ENCODE measurements around the gene TSPAN33.

Gene TSPAN33

DNA sequence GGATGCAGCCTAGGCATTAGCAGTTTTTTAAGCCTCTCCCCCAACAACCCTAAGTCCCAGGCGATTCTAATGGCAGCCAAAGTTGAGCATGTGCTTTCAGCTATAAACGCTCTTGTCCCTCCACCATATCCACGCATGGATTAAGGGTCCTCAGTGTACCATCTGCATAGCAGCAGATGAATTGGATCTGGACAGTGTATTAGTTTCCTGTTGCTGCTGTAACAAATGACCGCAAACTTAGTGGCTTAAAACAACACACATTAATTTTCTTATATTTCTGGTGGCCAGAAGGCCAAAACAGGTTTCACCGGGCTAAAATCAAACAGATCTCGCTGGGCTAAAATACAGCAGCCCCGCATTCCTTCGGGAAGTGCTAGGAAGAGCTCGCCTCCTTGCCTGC is 13.1 kb downstream of the TSPAN33 start:
- H3K4ac ChIP-seq (ENCODE audit: low read length) = no peak overlapping the region
- no CpG with 5 or more reads among the region's 9 CpGs for WGBS, 2 donors (ENCODE audit: extremely low coverage in 2 of 2, insufficient read length in 2 of 2, insufficient replicate concordance in 1 of 2)
- H3K23ac ChIP-seq (ENCODE audit: low read depth, low read length, poor library complexity) = no peak overlapping the region
- H2BK15ac ChIP-seq (ENCODE audit: low read length) = no peak overlapping the region
- H3K27ac ChIP-seq (replicated peaks; ENCODE audit: low read length) = no peak overlapping the region
- H3K9me3 ChIP-seq (replicated peaks in 1 of 2; ENCODE audit: control insufficient read depth in 2 of 2, insufficient read depth in 1 of 2, low read depth in 1 of 2, low read length in 2 of 2) = no peaks in the 10 kb centered on the region
- no peak overlapping the region for H2BK5ac ChIP-seq (ENCODE audit: low read length)
- DNase-seq (ENCODE audit: low spot score) = no peak
- no peak overlapping the region for H3K4me3 ChIP-seq (ENCODE audit: low read length in 2 of 2)
- H3K9ac ChIP-seq (ENCODE audit: low read depth, low read length, poor library complexity) = no peak overlapping the region
- H2BK120ac ChIP-seq (ENCODE audit: low read depth, low read length) = no peak overlapping the region
- no peaks in the 10 kb centered on the region for H3K27me3 ChIP-seq (ENCODE audit: control insufficient read depth in 3 of 3, insufficient read depth in 3 of 3, low read depth in 1 of 3, low read length in 3 of 3)
- H3K36me3 ChIP-seq (replicated peaks in 1 of 2; ENCODE audit: control insufficient read depth in 2 of 2, insufficient read depth in 2 of 2, low read length in 2 of 2) = no peaks in the 10 kb centered on the region
- H3K4me2 ChIP-seq (ENCODE audit: insufficient read depth, low read length, poor library complexity, severe bottlenecking) = no peak overlapping the region
- H4K91ac ChIP-seq (ENCODE audit: low read depth, low read length, poor library complexity) = no peak overlapping the region
- no peak overlapping the region for H2BK12ac ChIP-seq (ENCODE audit: low read length)
- H4K8ac ChIP-seq (ENCODE audit: low read depth, low read length) = no peak overlapping the region
- H2AK5ac ChIP-seq (ENCODE audit: low read depth, low read length) = no peak overlapping the region
- no peaks in the 10 kb centered on the region for H3K79me1 ChIP-seq (ENCODE audit: low read depth, low read length)
- H2AFZ ChIP-seq (ENCODE audit: low read length) = no peak overlapping the region
- peaks cover 4 to 7% of the 10 kb centered on the region in 2 donors for H3K4me1 ChIP-seq (ENCODE audit: control insufficient read depth in 2 of 2, insufficient read depth in 1 of 2, low read depth in 1 of 2, low read length in 2 of 2)
- no peak overlapping the region for H3K18ac ChIP-seq (ENCODE audit: low read length)
- H3K14ac ChIP-seq (ENCODE audit: low read length) = no peak overlapping the region

DNA sequence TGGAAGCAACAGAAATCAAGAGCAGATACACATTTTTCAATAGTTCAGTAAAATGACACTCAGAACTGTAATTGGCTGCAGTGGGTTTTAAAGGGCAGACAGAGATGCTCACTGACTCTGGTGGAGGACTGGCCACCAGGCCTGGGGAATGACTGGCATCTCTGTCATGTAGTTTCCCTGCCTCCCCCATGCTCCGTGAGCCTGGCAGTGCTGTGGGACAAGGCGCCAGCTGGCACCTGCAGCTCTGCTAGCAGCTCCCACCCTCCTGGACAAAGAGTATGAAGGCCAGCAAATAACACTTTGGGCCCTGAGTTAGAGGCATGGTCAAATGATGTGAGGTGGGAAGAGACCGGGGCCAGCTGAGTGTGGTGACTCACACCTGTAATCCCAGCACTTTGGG is 15.0 kb downstream of the TSPAN33 start:
- peaks cover 4 to 7% of the 10 kb centered on the region in 2 donors for H3K4me1 ChIP-seq (ENCODE audit: control insufficient read depth in 2 of 2, insufficient read depth in 1 of 2, low read depth in 1 of 2, low read length in 2 of 2)
- no peak overlapping the region for H4K8ac ChIP-seq (ENCODE audit: low read depth, low read length)
- no peak overlapping the region for H3K27ac ChIP-seq (replicated peaks; ENCODE audit: low read length)
- no peak overlapping the region for H3K4me2 ChIP-seq (ENCODE audit: insufficient read depth, low read length, poor library complexity, severe bottlenecking)
- H3K4ac ChIP-seq (ENCODE audit: low read length) = no peak overlapping the region
- no peak overlapping the region for H3K4me3 ChIP-seq (ENCODE audit: low read length in 2 of 2)
- no peak overlapping the region for H2BK5ac ChIP-seq (ENCODE audit: low read length)
- WGBS, 2 donors (ENCODE audit: extremely low coverage in 2 of 2, insufficient read length in 2 of 2, insufficient replicate concordance in 1 of 2) = no CpG with 5 or more reads among the region's 3 CpGs
- H3K79me1 ChIP-seq (ENCODE audit: low read depth, low read length) = no peaks in the 10 kb centered on the region
- H2BK12ac ChIP-seq (ENCODE audit: low read length) = no peak overlapping the region
- no peaks in the 10 kb centered on the region for H3K9me3 ChIP-seq (replicated peaks in 1 of 2; ENCODE audit: control insufficient read depth in 2 of 2, insufficient read depth in 1 of 2, low read depth in 1 of 2, low read length in 2 of 2)
- no peak overlapping the region for H2BK120ac ChIP-seq (ENCODE audit: low read depth, low read length)
- no peak for DNase-seq (ENCODE audit: low spot score)
- H3K36me3 ChIP-seq (replicated peaks in 1 of 2; ENCODE audit: control insufficient read depth in 2 of 2, insufficient read depth in 2 of 2, low read length in 2 of 2) = peaks cover 0 to 2% of the 10 kb centered on the region in 2 donors
- H3K14ac ChIP-seq (ENCODE audit: low read length) = no peak overlapping the region
- no peaks in the 10 kb centered on the region for H3K27me3 ChIP-seq (ENCODE audit: control insufficient read depth in 3 of 3, insufficient read depth in 3 of 3, low read depth in 1 of 3, low read length in 3 of 3)
- no peak overlapping the region for H2AK5ac ChIP-seq (ENCODE audit: low read depth, low read length)
- H3K23ac ChIP-seq (ENCODE audit: low read depth, low read length, poor library complexity) = no peak overlapping the region
- no peak overlapping the region for H2AFZ ChIP-seq (ENCODE audit: low read length)
- no peak overlapping the region for H3K18ac ChIP-seq (ENCODE audit: low read length)
- H3K9ac ChIP-seq (ENCODE audit: low read depth, low read length, poor library complexity) = no peak overlapping the region
- H2BK15ac ChIP-seq (ENCODE audit: low read length) = no peak overlapping the region
- H4K91ac ChIP-seq (ENCODE audit: low read depth, low read length, poor library complexity) = no peak overlapping the region

- H3K4me2 ChIP-seq (ENCODE audit: insufficient read depth, low read length, poor library complexity, severe bottlenecking) = no peak overlapping the region
- no peak overlapping the region for H2BK12ac ChIP-seq (ENCODE audit: low read length)
- DNase-seq (ENCODE audit: low spot score) = no peak
- H3K18ac ChIP-seq (ENCODE audit: low read length) = no peak overlapping the region
- no peak overlapping the region for H2BK5ac ChIP-seq (ENCODE audit: low read length)
- no CpG with 5 or more reads among the region's 3 CpGs for WGBS, 2 donors (ENCODE audit: extremely low coverage in 2 of 2, insufficient read length in 2 of 2, insufficient replicate concordance in 1 of 2)
- H3K9me3 ChIP-seq (replicated peaks in 1 of 2; ENCODE audit: control insufficient read depth in 2 of 2, insufficient read depth in 1 of 2, low read depth in 1 of 2, low read length in 2 of 2) = no peaks in the 10 kb centered on the region
- H3K27me3 ChIP-seq (ENCODE audit: control insufficient read depth in 3 of 3, insufficient read depth in 3 of 3, low read depth in 1 of 3, low read length in 3 of 3) = no peaks in the 10 kb centered on the region
- H4K91ac ChIP-seq (ENCODE audit: low read depth, low read length, poor library complexity) = no peak overlapping the region
- H3K4me1 ChIP-seq (ENCODE audit: control insufficient read depth in 2 of 2, insufficient read depth in 1 of 2, low read depth in 1 of 2, low read length in 2 of 2) = peaks cover 4 to 7% of the 10 kb centered on the region in 2 donors
- H2BK15ac ChIP-seq (ENCODE audit: low read length) = no peak overlapping the region
- no peak overlapping the region for H4K8ac ChIP-seq (ENCODE audit: low read depth, low read length)
- H3K4me3 ChIP-seq (ENCODE audit: low read length in 2 of 2) = no peak overlapping the region
- H3K36me3 ChIP-seq (replicated peaks in 1 of 2; ENCODE audit: control insufficient read depth in 2 of 2, insufficient read depth in 2 of 2, low read length in 2 of 2) = peaks cover 0 to 2% of the 10 kb centered on the region in 2 donors
- no peak overlapping the region for H3K27ac ChIP-seq (replicated peaks; ENCODE audit: low read length)
- H3K14ac ChIP-seq (ENCODE audit: low read length) = no peak overlapping the region
- H3K4ac ChIP-seq (ENCODE audit: low read length) = no peak overlapping the region
- H2AFZ ChIP-seq (ENCODE audit: low read length) = no peak overlapping the region
- no peak overlapping the region for H2BK120ac ChIP-seq (ENCODE audit: low read depth, low read length)
- no peak overlapping the region for H2AK5ac ChIP-seq (ENCODE audit: low read depth, low read length)
- no peak overlapping the region for H3K23ac ChIP-seq (ENCODE audit: low read depth, low read length, poor library complexity)
- H3K9ac ChIP-seq (ENCODE audit: low read depth, low read length, poor library complexity) = no peak overlapping the region
- no peaks in the 10 kb centered on the region for H3K79me1 ChIP-seq (ENCODE audit: low read depth, low read length)
Observed at GRCh38 chr7:129160161-129160905, 15.8 kb downstream of the TSPAN33 start.

DNA sequence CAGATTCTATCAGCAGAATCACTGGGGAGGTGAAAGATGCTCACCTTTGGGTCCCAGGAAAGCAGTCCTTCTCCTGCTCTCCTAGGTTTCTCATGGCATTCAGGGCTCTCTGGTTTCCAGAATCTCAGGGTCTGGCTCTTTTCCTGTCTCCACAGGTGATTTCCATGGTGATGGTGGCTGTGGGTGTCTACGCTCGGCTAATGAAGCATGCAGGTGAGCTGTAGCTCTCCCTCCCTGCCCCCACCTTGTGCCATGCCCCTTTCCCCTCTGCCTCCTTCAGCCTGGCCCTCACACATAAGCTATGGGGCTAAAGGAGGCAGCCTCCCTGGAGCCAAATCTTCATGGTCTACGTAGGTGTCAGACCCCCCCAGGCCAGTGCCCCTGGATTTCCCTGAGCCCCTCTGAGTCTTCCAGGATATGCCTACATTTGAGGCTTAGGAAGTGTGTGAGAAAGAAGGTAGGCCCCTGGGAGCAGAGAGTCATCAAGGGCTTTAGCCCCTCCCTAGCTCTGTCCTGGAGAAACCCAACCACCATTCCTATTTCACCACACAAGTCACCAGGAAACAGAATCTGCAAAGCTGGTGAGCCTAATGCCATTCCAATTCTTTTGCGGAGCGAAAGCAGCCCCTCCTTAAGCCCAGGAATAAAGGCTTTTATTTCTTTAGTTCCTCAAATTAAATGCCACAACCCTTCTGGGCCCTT is 17.2 kb downstream of the TSPAN33 start:
- Histone ChIP-seq H3K9me3 (replicated peaks in 1 of 2; ENCODE audit: control insufficient read depth in 2 of 2, insufficient read depth in 1 of 2, low read depth in 1 of 2, low read length in 2 of 2) (no peaks in the 10 kb centered on the region), H3K4me2 (ENCODE audit: insufficient read depth, low read length, poor library complexity, severe bottlenecking) (no peak overlapping the region), H2AFZ (ENCODE audit: low read length) (no peak overlapping the region), H3K14ac (ENCODE audit: low read length) (no peak overlapping the region), H3K23ac (ENCODE audit: low read depth, low read length, poor library complexity) (no peak overlapping the region), H3K4me1 (ENCODE audit: control insufficient read depth in 2 of 2, insufficient read depth in 1 of 2, low read depth in 1 of 2, low read length in 2 of 2) (peaks cover 4 to 7% of the 10 kb centered on the region in 2 donors), H2BK12ac (ENCODE audit: low read length) (no peak overlapping the region), H2AK5ac (ENCODE audit: low read depth, low read length) (no peak overlapping the region), H2BK5ac (ENCODE audit: low read length) (no peak overlapping the region), H3K36me3 (replicated peaks in 1 of 2; ENCODE audit: control insufficient read depth in 2 of 2, insufficient read depth in 2 of 2, low read length in 2 of 2) (peaks cover 0 to 2% of the 10 kb centered on the region in 2 donors), H3K18ac (ENCODE audit: low read length) (no peak overlapping the region), H3K4ac (ENCODE audit: low read length) (no peak overlapping the region), H4K91ac (ENCODE audit: low read depth, low read length, poor library complexity) (no peak overlapping the region), H3K79me1 (ENCODE audit: low read depth, low read length) (no peaks in the 10 kb centered on the region), H2BK15ac (ENCODE audit: low read length) (no peak overlapping the region), H3K27ac (replicated peaks; ENCODE audit: low read length) (no peak overlapping the region), H4K8ac (ENCODE audit: low read depth, low read length) (no peak overlapping the region), H3K4me3 (ENCODE audit: low read length in 2 of 2) (no peak overlapping the region), H3K27me3 (ENCODE audit: control insufficient read depth in 3 of 3, insufficient read depth in 3 of 3, low read depth in 1 of 3, low read length in 3 of 3) (no peaks in the 10 kb centered on the region), H2BK120ac (ENCODE audit: low read depth, low read length) (no peak overlapping the region), H3K9ac (ENCODE audit: low read depth, low read length, poor library complexity) (no peak overlapping the region)
- DNase-seq (ENCODE audit: low spot score) = no peak
- no CpG with 5 or more reads among the region's 5 CpGs for WGBS, 2 donors (ENCODE audit: extremely low coverage in 2 of 2, insufficient read length in 2 of 2, insufficient replicate concordance in 1 of 2)

All from neuronal stem cell (in vitro differentiated cells).